ENCODE measurements around the gene RBM33. TPM values are rescaled to one million over a fixed set of nuclear protein-coding genes. Genes with fewer than 3 reads are reported as not detected.

Gene RBM33
- polyA plus RNA-seq, 1 donor (not counting 4 experiments of a cell fraction or from before 2014, with no cell fraction given): 8.9 TPM

DNA sequence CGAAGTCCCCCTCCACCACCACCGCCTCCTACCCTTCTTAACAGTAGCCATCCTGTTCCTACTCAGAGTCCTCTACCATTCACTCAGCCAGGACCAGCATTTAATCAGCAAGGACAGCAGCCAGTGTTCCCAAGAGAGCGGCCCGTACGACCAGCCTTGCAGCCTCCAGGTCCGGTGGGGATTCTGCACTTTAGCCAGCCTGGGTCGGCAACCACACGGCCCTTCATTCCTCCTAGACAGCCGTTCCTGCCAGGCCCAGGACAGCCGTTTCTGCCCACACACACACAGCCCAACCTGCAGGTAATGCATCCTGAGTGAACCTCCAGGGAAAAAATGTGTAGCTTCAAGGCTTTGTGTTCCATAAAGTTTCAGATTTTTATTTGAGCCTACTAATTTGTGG lies 93.6 kb downstream of the RBM33 start:
- H3K27me3 ChIP-seq (ENCODE audit: control insufficient read depth, extremely low read depth, insufficient read depth, low read length): no peaks in the 10 kb centered on the region
- peaks cover 8 to 16% of the 10 kb centered on the region in 2 experiments for H3K36me3 ChIP-seq (ENCODE audit: control insufficient read depth in 2 of 2, extremely low read depth in 1 of 2, insufficient read depth in 2 of 2, low read length in 2 of 2)
- H3K9me1 ChIP-seq (ENCODE audit: control insufficient read depth, extremely low read depth, insufficient read depth, low read length): peaks cover 5% of the 10 kb centered on the region
- no peaks in the 10 kb centered on the region for H3K9me3 ChIP-seq (ENCODE audit: control insufficient read depth, low read depth, low read length)
- H2AFZ ChIP-seq (ENCODE audit: control insufficient read depth, low read length): no peak overlapping the region
- peaks cover 11% of the 10 kb centered on the region for H3K79me2 ChIP-seq (ENCODE audit: control insufficient read depth, insufficient read depth, low read length)
- no peak for TF ChIP-seq EZH2 (IDR thresholded peaks at IDR 0.05; ENCODE audit: low read length)
- TF ChIP-seq, protein P1, sequence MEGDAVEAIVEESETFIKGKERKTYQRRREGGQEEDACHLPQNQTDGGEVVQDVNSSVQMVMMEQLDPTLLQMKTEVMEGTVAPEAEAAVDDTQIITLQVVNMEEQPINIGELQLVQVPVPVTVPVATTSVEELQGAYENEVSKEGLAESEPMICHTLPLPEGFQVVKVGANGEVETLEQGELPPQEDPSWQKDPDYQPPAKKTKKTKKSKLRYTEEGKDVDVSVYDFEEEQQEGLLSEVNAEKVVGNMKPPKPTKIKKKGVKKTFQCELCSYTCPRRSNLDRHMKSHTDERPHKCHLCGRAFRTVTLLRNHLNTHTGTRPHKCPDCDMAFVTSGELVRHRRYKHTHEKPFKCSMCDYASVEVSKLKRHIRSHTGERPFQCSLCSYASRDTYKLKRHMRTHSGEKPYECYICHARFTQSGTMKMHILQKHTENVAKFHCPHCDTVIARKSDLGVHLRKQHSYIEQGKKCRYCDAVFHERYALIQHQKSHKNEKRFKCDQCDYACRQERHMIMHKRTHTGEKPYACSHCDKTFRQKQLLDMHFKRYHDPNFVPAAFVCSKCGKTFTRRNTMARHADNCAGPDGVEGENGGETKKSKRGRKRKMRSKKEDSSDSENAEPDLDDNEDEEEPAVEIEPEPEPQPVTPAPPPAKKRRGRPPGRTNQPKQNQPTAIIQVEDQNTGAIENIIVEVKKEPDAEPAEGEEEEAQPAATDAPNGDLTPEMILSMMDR (optimal IDR thresholded peaks at IDR 0.05 in 1 of 3, IDR thresholded peaks at IDR 0.05 in 1 of 3, conservative IDR thresholded peaks at IDR 0.05 in 1 of 3; ENCODE audit: extremely low read depth in 1 of 3, insufficient read depth in 2 of 3, low read length in 3 of 3): no peak
- no peak for DNase-seq (ENCODE audit: low read depth, low spot score)
- no peak overlapping the region for H3K4me2 ChIP-seq (ENCODE audit: control insufficient read depth, extremely low read depth, insufficient read depth, low read depth, low read length)
- FAIRE-seq: no peak
- peaks cover 6% of the 10 kb centered on the region for H3K4me1 ChIP-seq (ENCODE audit: control insufficient read depth, extremely low read depth, insufficient read depth, low read length)
- dilution Hi-C loops (cut with MboI; ENCODE audit: extremely low pct_ligation_motif_present, low sequenced_read_pairs): loop anchor here (25.0 kb wide), 1 partner anchor 151 kb away; no protein-coding TSS in a partner anchor
- H3K27ac ChIP-seq (ENCODE audit: control insufficient read depth, insufficient read depth, low read length): no peak overlapping the region
- H4K20me1 ChIP-seq (ENCODE audit: control insufficient read depth, extremely low read depth, insufficient read depth, low read length): no peaks in the 10 kb centered on the region
- H3K9ac ChIP-seq (ENCODE audit: control insufficient read depth, extremely low read depth, insufficient read depth, low read length): no peak overlapping the region
- H3K4me3 ChIP-seq (ENCODE audit: control insufficient read depth in 2 of 3, extremely low read depth in 1 of 3, insufficient read depth in 2 of 3, low read depth in 1 of 3, low read length in 3 of 3): no peak overlapping the region

GRCh38 chr7:155738652-155739537 lies 94.4 kb downstream of the RBM33 start:
- Histone ChIP-seq H3K4me2 (ENCODE audit: control insufficient read depth, extremely low read depth, insufficient read depth, low read depth, low read length) (no peak overlapping the region), H3K9ac (ENCODE audit: control insufficient read depth, extremely low read depth, insufficient read depth, low read length) (no peak overlapping the region), H4K20me1 (ENCODE audit: control insufficient read depth, extremely low read depth, insufficient read depth, low read length) (no peaks in the 10 kb centered on the region), H3K27ac (ENCODE audit: control insufficient read depth, insufficient read depth, low read length) (no peak overlapping the region), H3K4me1 (ENCODE audit: control insufficient read depth, extremely low read depth, insufficient read depth, low read length) (peaks cover 5% of the 10 kb centered on the region), H3K27me3 (ENCODE audit: control insufficient read depth, extremely low read depth, insufficient read depth, low read length) (no peaks in the 10 kb centered on the region), H3K79me2 (ENCODE audit: control insufficient read depth, insufficient read depth, low read length) (peaks cover 6% of the 10 kb centered on the region), H3K36me3 (ENCODE audit: control insufficient read depth in 2 of 2, extremely low read depth in 1 of 2, insufficient read depth in 2 of 2, low read length in 2 of 2) (peaks cover 8 to 21% of the 10 kb centered on the region in 2 experiments), H3K4me3 (ENCODE audit: control insufficient read depth in 2 of 3, extremely low read depth in 1 of 3, insufficient read depth in 2 of 3, low read depth in 1 of 3, low read length in 3 of 3) (no peak overlapping the region), H3K9me3 (ENCODE audit: control insufficient read depth, low read depth, low read length) (no peaks in the 10 kb centered on the region), H2AFZ (ENCODE audit: control insufficient read depth, low read length) (no peak overlapping the region), H3K9me1 (ENCODE audit: control insufficient read depth, extremely low read depth, insufficient read depth, low read length) (peaks cover 3% of the 10 kb centered on the region)
- no peak for TF ChIP-seq EZH2 (IDR thresholded peaks at IDR 0.05; ENCODE audit: low read length)
- TF ChIP-seq, protein P1 (optimal IDR thresholded peaks at IDR 0.05 in 1 of 3, IDR thresholded peaks at IDR 0.05 in 1 of 3, conservative IDR thresholded peaks at IDR 0.05 in 1 of 3; ENCODE audit: extremely low read depth in 1 of 3, insufficient read depth in 2 of 3, low read length in 3 of 3): peak; percentile 52 to 76 (median 56)
- no peak for DNase-seq (ENCODE audit: low read depth, low spot score)
- dilution Hi-C loops (cut with MboI; ENCODE audit: extremely low pct_ligation_motif_present, low sequenced_read_pairs): loop anchor here (25.0 kb wide), 1 partner anchor 152 kb away; no protein-coding TSS in a partner anchor
- FAIRE-seq: no peak
